Raji (cell line): ENCODE measurements around the gene MSI2.

ENCODE experiments used
- POLR2A ChIP-seq: IDR thresholded peaks from 2 replicates; pipeline ENCODE4 v1.6.1; 2011; ENCODE audit warnings: low read depth, low read length, control low read depth; ENCODE audit not compliant: insufficient read depth

MSI2 gene

DNA sequence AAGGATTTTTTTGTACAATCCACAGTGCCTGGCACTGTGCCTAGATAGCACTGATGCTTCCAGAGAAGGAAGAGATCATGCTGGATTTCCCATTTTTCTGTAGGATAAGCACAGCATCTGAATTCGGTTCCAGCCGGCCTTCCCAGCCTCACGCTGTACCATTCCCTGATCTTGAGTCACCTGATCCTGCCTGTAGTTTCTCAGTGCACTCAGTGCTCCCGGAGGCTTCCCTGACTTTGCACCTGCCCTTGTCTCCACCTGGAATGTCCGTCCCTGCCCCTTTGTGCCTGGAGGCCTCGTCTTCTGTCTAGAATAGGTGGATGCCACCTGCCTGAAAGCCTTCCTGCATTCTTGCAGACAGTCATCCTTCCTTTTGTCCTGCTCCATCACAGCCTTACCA, 308.9 kb downstream of the MSI2 start:
- TF ChIP-seq POLR2A: no peak

DNA sequence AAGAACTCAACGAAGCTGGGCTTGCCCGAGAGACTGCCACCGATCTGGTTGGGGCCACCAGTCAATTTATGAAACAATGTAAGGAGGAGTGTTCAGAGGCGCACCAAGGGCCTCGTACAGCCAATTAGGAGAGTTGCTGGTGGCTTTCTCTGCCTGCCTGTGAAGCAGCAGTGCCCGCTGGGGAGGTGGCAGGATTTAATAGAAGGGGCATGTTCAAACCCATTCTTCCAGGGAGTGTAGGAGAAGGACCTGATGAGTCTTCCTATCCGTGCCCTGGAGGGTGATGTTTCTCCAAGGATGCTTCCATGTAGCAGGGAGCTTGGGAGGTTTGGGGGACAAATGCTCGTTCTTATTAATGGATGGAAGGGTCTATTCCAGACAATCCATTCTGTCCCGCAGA, 310.4 kb downstream of the MSI2 start:
- TF ChIP-seq POLR2A: no peak

DNA sequence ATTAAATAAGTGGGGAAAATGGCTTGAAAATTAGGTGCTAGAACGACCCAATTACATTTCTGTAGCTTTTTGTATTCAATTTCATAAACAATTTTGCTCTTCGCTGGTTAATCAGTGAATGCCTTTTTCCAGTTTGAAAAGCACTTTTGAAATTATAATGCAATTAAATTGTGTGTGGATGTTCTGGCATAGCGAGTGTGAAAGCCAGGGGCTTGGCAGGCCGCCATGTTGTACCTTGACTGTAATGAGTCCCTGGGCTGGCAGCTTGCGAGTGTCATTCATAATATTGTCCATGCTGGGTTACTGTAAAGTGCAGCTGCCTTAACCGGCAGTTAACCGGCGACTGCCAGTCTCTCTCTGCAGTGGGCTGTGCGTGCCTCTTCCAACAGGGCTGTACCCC, 310.9 kb downstream of the MSI2 start:
- TF ChIP-seq POLR2A: no peak

DNA sequence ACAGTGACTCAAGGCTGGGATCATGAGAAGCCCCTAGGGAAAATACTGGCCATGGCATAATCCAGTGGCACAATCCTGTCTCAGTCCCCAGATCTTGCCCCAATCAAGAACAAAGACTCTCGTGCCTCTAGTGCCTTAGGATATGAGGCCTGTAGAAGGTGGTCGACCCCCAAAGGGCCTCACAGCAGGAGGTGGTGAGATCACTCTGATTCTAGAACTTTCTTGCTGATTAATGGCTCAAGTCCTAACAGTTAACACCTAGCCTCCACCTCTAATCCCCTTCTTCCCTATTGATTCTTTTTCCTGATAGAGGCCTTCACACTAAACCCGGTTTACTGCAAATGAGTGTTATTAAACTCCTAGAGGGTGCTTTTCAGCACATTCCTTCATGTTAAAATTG, 312.0 kb downstream of the MSI2 start:
- TF ChIP-seq POLR2A: no peak

DNA sequence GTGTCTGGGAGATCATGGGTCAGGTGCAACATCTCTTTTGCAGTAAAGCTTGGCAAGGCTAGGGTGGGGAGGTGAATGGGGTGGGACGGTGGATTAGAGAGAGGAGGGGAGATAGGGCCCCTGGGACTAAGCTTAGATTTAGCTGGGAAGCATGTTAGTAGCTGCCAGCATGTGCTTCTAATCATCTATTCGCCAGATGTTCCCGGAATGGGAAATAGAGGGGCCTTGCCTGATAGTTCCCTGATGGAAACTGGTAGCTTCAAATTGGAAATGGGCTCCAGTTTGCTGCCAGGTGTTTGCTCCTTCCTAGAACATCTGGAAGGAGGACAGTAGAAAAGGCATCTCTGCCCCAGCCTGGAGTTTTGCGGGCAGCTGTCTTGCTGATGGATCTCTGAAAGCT, 312.7 kb downstream of the MSI2 start:
- TF ChIP-seq POLR2A: no peak

DNA sequence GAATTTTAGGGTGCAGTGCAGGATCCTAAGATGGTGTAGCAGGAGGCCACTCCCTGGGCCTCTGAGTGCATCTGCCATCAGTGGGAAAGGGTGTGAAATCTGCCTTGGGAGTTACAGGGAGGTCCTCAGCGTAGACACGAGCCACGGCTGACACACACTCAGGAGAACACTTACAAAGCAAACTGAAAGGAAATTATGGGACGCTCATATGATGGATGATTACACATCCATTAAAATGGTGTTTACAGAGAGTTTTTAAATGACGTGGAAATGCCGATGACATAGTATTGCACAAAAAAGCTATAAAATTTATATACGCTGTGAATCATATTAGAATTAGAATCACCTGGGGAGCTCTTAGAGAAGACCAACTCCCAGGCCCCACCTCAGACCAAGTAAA, 313.5 kb downstream of the MSI2 start:
- TF ChIP-seq POLR2A: no peak

DNA sequence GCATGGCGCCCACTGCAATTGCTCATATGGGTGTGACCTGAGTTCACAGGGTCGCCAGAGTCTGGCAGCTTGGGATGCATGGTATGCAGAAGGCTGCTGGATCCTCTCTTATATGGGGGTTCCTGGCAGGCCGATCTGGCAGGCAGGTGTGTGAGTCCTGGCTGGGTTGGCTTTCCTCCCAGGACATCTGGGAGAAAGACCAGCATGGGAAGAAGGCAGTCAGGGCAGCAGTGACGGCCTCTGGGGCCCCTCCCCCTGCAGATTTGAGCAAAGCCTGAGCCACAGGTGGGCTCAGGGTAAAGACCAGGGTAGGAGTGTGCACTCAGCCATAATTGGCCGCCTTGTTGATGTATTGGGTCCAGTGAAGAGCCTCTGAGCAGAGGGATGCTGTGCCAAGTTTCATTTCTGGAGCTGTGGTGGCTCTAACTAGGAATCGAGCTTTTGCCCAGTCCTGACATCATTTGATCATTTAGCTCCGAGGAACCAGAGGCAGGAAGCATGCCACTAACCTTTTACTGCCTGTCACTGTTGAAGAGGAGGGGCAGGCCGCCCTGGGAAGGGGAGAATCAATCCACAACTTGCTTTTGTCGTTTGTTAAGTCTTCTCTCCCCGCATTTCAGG, 314.5 kb downstream of the MSI2 start:
- TF ChIP-seq POLR2A: no peak

DNA sequence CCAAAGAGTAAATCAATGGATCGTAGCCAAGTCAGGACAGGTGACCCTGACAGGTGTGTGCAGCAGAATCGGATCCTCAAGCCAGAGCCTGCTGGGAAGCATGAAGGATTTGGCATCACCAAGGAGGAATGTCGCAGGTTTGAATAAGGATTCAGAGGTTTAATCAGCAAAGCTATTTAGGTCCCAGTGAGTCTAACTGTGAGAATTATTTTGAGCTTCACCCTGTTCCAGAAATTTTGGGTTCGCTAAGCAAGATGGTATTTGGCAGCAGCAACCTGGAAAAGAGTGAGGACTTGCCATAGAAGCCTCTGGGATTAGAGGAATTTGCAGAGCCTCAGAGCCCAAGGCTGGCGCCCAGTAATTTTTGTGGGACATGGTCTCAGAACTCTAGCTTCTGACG, 315.7 kb downstream of the MSI2 start:
- no peak for TF ChIP-seq POLR2A

DNA sequence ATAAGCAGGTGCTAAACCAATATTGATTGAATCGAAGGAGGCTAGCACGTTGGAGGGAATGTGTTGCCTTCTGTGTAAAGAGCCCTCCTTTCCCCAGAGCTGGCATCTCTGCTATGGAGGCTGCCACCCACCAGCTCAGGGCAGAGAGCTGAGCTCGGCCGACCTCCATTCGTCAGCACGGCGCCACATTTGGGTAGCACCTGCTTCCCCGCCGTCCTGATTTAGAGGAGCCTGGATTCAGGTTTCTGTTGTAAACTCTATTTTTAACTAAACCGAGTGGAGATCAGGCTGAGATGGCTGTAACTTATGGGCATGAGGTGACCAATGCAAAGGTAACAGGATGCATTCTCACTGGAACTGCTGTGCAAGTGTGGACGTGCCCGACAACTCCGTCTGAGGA, 316.3 kb downstream of the MSI2 start:
- TF ChIP-seq POLR2A: no peak

DNA sequence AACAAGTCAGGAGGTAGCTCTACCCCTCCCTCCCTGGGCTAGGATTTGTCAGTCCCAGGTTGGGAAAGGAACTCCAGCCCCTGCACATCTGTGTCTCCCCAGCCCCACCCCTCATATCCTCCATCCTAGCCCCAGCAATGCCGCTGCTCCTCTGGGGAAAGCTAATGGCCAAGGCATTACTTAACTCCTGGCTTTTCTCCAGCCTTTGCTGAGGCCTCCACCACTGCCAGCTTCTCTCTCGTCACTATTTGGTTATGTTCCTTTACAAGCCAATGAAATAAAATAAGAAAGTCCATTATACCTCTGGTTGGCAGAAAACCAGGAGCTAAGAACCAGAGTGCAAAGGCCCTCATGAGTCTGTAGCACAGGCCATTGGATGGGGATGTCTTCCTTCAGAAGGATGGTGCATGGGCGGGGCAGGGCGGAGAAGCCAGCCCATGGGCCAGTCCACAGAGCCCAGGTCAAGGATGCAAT, 317.8 kb downstream of the MSI2 start:
- no peak for TF ChIP-seq POLR2A

DNA sequence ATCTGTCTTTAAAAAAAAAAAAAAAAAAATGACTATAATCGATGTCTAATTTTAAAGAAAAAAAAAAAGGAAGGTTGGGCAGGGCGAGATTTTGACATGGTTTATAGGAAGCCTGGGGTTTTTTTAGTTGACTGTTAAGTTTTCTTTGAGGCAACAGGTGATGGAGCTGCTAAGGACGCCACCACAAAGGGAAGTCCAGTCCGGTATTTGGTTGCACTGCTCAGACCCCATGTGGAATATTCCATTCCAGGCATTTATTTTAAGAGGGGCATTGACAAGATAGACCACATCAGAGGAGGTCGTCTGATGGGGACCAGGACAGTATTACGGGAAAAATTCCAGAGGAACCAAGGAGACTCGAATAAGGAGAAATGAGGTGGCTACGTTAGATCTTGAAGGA, 320.4 kb downstream of the MSI2 start:
- TF ChIP-seq POLR2A: no peak

DNA sequence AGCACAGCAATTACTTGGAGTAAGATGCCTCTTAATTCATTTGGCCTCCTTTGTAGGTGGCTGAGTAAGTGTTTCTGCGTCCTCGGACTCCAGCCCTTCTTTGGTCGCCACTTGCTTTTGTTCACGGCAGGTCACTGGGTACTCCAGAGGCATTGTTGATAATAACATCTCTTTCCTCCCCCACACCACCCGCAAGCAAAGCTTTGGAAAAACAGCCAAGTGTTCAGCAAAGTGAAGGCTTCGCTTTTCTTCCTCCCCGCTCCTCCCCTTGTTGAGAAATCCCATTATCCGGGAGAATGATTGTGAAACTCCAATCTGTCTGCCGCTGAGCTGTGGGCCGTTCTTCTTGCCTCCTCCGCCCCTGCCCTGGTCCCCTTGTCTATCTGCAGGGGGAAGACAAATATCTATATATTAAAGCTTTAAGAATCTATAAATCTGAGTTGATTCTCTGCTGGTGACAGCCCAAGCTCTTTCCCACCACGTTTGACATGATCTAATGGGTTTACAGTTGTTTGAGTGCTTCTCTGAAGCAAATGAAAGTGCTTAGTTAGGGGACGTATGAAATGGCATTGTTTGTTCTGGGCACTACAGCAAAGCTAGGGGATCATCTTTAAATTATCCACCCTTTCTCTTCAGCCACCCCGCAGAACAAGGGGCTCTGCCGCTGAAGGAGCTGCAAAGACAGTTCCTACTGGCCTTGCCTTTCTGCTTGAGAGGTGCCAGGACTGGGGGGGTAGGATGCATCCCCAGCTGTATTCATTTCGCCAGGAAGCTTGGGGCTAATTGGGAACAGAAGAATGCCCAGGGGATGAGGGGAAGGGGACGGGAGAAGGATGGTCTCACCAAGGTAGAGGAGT, 321.7 kb downstream of the MSI2 start:
- TF ChIP-seq POLR2A: no peak

DNA sequence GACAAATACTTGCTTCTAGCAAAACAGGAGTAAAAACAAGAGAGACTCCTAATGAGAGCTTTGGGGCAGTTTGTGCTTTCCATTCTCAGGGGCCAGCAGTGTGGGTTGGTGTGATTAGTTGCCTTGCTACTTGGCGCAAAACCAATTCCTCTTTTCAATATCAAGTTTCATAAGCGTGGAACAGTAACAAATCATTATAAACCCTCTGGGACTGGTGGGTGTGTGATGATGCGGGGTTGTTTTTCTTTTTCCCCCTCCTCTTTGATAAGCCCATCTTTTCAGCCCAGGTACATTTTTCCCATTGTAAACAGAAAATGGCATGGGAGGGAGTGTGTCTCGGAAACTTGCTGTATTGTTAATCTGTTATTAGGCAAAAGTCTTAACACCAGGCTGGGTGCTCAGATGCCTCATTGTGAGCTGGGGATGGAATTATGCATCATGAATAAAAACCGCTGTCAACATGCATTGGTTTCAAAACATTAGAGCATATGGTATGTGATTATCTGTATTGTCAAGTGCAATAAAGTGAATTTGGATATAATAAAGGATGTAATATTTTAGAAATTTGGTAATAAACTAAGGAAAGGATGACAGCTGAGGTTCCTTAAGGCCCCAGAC, 322.4 kb downstream of the MSI2 start:
- no peak for TF ChIP-seq POLR2A

DNA sequence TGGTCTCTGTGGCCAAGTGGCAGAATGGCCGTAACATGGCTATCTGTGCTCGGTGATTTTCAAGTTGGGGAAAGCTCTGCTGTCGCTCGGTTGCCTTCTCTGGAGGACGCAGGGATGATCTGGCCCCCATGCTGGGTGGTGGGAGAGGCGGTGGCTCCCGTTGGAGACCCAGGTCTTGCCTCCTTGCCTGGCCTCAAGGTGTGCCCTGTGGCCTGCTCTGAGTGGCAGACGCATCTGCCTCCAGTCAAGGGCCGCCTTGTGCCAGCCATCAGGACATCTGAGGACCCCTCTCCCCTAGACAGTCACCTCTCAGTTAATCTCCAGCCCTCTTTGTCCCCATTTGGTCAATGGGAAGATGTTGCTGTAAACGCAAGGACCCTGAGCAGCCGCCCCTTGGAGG, 322.9 kb downstream of the MSI2 start:
- no peak for TF ChIP-seq POLR2A

DNA sequence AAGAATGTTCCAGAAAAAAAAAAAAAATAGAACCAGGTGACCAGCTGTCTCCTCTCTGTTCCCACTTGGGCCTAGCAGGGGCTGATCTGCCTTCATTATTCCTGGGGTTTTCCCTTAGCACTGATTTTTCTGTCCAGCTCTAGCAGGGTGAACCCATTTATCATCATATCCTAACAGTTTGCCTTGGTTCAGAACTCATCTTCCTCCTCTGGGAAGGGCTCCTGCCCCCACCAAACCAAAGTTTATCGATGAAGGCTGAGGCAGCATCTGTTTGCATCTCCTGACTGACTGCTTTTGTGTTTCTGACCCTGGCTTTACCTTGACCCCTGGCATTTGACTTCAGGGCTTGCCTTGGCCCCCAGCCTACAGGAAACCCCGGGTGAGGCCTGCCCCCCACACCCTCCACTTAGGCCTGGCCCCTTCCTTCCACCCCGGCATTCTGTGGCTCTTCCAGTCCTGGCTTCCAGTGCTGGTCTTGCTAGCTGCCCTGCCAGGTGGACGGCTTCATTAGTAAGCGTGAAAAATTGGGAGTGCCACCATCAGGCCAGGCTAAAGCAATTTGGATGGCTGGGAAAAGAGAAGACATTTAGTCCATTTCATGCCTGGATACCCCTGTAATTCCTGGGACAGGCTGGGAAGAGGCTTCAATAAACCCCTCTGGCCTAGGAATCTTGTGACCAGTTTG, 323.9 kb downstream of the MSI2 start:
- TF ChIP-seq POLR2A: no peak
